Esophagus muscularis mucosa (tissue), 4 donors: ENCODE data around the gene SH3YL1.

Source experiments
- EP300 ChIP-seq: sonication (generic); formaldehyde crosslinking; IDR thresholded peaks from one replicate; pipeline ENCODE4 v1.6.1; 2017; ENCODE audit warnings: antibody characterized with exemption
- POLR2A ChIP-seq: fragments of 450-650 bp; IDR thresholded peaks from one replicate; pipeline ENCODE4 v1.6.1; 2017; ENCODE audit warnings: antibody characterized with exemption, moderate library complexity, mild to moderate bottlenecking, low read depth
- POLR2AphosphoS5 ChIP-seq, 2 donors: sonication (generic); formaldehyde crosslinking; IDR thresholded peaks; one replicate each; pipeline ENCODE4 v1.6.1; 2017; ENCODE audit warnings: antibody characterized with exemption in 2 of 2
- TF ChIP-seq, protein P1 (sequence below), 3 experiments: fragments of 200-600 bp in 2 of 3; fragments of 450-650 bp in 1 of 3; sonication (generic) in 2 of 3; IDR thresholded peaks; one replicate each; pipeline ENCODE4 v1.5.1; 2017 to 2019; ENCODE audit warnings: antibody characterized with exemption in 3 of 3, mild to moderate bottlenecking in 2 of 3, moderate library complexity in 1 of 3

DNA sequence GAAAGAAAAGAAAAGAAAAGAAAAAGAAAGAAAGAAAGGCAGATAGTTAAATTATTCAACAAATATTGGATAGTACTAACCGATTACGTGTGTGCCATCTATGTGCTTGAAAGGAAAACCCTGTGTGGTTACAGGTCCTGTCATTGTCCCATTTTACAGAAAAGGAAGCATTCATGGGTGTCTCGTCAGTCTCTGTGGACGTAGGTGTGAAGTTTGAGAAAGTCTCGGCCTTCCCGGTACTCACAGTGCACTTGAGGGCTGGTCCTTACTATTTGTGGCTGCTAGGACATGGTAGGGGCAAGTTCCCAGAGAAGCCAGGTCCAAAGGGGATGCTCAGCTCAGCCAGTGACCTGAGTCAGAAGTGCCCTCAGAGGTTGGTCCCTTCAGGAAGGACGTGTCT lies 19.3 kb downstream of the SH3YL1 start:
- TF ChIP-seq, protein P1, sequence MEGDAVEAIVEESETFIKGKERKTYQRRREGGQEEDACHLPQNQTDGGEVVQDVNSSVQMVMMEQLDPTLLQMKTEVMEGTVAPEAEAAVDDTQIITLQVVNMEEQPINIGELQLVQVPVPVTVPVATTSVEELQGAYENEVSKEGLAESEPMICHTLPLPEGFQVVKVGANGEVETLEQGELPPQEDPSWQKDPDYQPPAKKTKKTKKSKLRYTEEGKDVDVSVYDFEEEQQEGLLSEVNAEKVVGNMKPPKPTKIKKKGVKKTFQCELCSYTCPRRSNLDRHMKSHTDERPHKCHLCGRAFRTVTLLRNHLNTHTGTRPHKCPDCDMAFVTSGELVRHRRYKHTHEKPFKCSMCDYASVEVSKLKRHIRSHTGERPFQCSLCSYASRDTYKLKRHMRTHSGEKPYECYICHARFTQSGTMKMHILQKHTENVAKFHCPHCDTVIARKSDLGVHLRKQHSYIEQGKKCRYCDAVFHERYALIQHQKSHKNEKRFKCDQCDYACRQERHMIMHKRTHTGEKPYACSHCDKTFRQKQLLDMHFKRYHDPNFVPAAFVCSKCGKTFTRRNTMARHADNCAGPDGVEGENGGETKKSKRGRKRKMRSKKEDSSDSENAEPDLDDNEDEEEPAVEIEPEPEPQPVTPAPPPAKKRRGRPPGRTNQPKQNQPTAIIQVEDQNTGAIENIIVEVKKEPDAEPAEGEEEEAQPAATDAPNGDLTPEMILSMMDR (IDR thresholded peaks at IDR 0.05) = no peak
- TF ChIP-seq POLR2A (no peak), POLR2AphosphoS5 (IDR thresholded peaks at IDR 0.05) (no peak), EP300 (no peak)
